Prostate gland (tissue), 2 donors: ENCODE measurements around the gene SCLT1.

Experiments used
- POLR2A ChIP-seq: fragments of 450-650 bp; IDR thresholded peaks from one replicate; pipeline ENCODE4 v1.6.1; 2016; ENCODE audit warnings: antibody characterized with exemption, mild to moderate bottlenecking
- TF ChIP-seq, protein P1 (sequence below), 4 experiments: fragments of 200-600 bp in 2 of 4; fragments of 450-650 bp in 2 of 4; sonication (generic) in 2 of 4; IDR thresholded peaks; 1 replicate in 3 of 4; 2 replicates in 1 of 4; pipeline ENCODE4 v1.5.1; 2016 to 2019; ENCODE audit warnings: antibody characterized with exemption in 4 of 4, mild to moderate bottlenecking in 2 of 4, moderate library complexity in 2 of 4

DNA sequence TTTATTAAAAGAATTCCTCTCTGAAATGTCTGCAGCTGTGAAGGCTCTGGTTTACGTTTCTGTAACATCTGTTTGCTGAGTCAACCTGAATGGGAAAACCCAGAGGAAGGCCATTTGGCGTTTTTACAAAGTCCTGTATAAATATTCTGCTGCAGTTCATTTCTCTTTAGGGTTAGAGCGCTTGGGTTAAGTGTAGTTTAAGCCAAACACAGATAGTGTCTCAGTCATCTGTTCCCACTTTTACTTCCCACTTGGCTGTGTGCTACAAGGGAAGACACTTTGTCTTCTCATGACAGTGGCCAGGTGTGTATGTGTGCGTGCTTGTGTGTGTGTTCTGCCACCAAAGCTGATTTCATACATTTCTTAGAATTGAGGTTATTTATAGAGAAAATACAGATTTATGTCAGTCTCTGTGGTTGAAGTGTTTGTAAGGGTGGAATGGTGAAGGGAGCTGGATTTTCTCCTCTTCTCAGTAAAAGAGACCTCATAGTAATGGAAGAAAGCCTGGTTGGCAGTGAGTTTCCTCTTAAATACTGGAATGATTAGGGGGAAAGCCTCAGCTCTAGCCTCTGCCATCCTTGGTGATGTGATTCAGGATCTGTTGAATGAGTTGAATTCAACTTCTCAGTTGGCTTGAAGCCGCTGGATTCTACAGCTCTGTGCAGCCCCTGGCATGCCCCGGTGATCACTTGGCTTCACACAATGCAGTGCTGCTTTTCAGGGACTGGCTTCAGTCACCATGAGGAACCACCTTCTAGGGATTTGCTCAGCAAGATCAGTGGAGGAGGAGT, 233.3 kb downstream of the SCLT1 start:
- TF ChIP-seq POLR2A = no peak
- TF ChIP-seq, protein P1, sequence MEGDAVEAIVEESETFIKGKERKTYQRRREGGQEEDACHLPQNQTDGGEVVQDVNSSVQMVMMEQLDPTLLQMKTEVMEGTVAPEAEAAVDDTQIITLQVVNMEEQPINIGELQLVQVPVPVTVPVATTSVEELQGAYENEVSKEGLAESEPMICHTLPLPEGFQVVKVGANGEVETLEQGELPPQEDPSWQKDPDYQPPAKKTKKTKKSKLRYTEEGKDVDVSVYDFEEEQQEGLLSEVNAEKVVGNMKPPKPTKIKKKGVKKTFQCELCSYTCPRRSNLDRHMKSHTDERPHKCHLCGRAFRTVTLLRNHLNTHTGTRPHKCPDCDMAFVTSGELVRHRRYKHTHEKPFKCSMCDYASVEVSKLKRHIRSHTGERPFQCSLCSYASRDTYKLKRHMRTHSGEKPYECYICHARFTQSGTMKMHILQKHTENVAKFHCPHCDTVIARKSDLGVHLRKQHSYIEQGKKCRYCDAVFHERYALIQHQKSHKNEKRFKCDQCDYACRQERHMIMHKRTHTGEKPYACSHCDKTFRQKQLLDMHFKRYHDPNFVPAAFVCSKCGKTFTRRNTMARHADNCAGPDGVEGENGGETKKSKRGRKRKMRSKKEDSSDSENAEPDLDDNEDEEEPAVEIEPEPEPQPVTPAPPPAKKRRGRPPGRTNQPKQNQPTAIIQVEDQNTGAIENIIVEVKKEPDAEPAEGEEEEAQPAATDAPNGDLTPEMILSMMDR (IDR thresholded peaks at IDR 0.05) = no peak
